ENCODE measurements around the gene MIGA2.

DNA sequence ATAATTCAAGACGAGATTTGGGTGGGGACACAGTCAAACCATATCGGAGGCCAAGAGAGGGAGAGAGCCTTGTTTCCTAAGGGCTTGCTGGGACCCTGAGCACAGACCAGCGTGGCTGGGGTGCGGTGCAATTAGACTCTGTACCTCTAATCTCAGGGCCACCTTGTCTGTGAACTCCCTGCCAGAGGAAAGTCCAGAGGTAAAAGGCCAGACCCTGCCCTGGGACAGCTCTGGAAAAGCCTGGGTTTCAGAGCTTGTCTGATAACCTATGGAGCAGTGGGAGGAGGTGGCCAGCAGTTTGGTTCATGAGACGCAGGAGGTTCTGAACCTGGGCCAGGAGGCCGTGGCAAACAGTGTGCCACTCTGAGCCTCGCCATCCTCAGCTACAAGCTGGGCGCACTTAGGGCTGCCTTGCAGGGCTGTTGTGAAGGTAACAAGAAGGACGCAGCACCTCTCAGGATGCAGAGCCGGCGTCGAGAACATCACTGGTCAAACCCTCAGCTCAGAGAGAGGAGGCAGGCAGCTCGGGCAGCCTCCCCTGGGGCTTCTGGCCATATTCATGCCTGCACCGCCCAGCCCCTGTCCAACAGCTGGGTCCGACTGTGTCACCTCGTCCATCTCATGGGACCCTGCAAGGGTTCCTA, 39.7 kb downstream of the MIGA2 start:
- TF ChIP-seq POLR2AphosphoS5 (IDR thresholded peaks at IDR 0.05): no peak
- TF ChIP-seq, protein P1, sequence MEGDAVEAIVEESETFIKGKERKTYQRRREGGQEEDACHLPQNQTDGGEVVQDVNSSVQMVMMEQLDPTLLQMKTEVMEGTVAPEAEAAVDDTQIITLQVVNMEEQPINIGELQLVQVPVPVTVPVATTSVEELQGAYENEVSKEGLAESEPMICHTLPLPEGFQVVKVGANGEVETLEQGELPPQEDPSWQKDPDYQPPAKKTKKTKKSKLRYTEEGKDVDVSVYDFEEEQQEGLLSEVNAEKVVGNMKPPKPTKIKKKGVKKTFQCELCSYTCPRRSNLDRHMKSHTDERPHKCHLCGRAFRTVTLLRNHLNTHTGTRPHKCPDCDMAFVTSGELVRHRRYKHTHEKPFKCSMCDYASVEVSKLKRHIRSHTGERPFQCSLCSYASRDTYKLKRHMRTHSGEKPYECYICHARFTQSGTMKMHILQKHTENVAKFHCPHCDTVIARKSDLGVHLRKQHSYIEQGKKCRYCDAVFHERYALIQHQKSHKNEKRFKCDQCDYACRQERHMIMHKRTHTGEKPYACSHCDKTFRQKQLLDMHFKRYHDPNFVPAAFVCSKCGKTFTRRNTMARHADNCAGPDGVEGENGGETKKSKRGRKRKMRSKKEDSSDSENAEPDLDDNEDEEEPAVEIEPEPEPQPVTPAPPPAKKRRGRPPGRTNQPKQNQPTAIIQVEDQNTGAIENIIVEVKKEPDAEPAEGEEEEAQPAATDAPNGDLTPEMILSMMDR (IDR thresholded peaks at IDR 0.05): no peak
